ENCODE results near the gene DHX30.

GRCh38 chr3:47847801-47848518, 45.0 kb downstream of the DHX30 start:
- TF ChIP-seq, protein P1, sequence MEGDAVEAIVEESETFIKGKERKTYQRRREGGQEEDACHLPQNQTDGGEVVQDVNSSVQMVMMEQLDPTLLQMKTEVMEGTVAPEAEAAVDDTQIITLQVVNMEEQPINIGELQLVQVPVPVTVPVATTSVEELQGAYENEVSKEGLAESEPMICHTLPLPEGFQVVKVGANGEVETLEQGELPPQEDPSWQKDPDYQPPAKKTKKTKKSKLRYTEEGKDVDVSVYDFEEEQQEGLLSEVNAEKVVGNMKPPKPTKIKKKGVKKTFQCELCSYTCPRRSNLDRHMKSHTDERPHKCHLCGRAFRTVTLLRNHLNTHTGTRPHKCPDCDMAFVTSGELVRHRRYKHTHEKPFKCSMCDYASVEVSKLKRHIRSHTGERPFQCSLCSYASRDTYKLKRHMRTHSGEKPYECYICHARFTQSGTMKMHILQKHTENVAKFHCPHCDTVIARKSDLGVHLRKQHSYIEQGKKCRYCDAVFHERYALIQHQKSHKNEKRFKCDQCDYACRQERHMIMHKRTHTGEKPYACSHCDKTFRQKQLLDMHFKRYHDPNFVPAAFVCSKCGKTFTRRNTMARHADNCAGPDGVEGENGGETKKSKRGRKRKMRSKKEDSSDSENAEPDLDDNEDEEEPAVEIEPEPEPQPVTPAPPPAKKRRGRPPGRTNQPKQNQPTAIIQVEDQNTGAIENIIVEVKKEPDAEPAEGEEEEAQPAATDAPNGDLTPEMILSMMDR (IDR thresholded peaks at IDR 0.05; ENCODE audit: insufficient read depth, low read depth, low read length) = no peak
- no peak for TF ChIP-seq EZH2 (IDR thresholded peaks at IDR 0.05; ENCODE audit: insufficient read depth, low read length)

Measured in astrocyte (in vitro differentiated cells and primary cell).